ENCODE results near the gene SWAP70. TPM values are rescaled to one million over a fixed set of nuclear protein-coding genes. Genes with fewer than 3 reads are reported as not detected.

The SWAP70 gene
- total RNA-seq, 1 donor from 2014 or later, result 19.1 TPM

GRCh38 chr11:9678576-9678975 is 14.7 kb downstream of the SWAP70 start:
- Mint-ChIP-seq H3K4me3 (ENCODE audit: low read depth) (no peak overlapping the region), H3K9me3 (ENCODE audit: low read depth) (no peaks in the 10 kb centered on the region), H3K4me1 (ENCODE audit: low read depth) (peaks cover 3% of the 10 kb centered on the region), H3K27me3 (no peaks in the 10 kb centered on the region), H3K36me3 (ENCODE audit: insufficient read depth) (peaks cover 2% of the 10 kb centered on the region), H3K27ac (no peak overlapping the region)
- TF ChIP-seq CTCF (IDR thresholded peaks at IDR 0.05; ENCODE audit: unreplicated experiment), result no peak
- DNase-seq (ENCODE audit: low spot score, unreplicated experiment), result no peak

GRCh38 chr11:9680028-9680427 is 16.2 kb downstream of the SWAP70 start:
- Mint-ChIP-seq H3K4me3 (ENCODE audit: low read depth) (no peak overlapping the region), H3K36me3 (ENCODE audit: insufficient read depth) (peaks cover 1% of the 10 kb centered on the region), H3K27ac (no peak overlapping the region), H3K27me3 (no peaks in the 10 kb centered on the region), H3K9me3 (ENCODE audit: low read depth) (no peaks in the 10 kb centered on the region), H3K4me1 (ENCODE audit: low read depth) (peaks cover 3% of the 10 kb centered on the region)
- no peak for DNase-seq (ENCODE audit: low spot score, unreplicated experiment)
- TF ChIP-seq CTCF (IDR thresholded peaks at IDR 0.05; ENCODE audit: unreplicated experiment), result no peak

- no peak for DNase-seq (ENCODE audit: low spot score, unreplicated experiment)
- Mint-ChIP-seq H3K4me3 (ENCODE audit: low read depth) (no peak overlapping the region), H3K36me3 (ENCODE audit: insufficient read depth) (peaks cover 1% of the 10 kb centered on the region), H3K27me3 (no peaks in the 10 kb centered on the region), H3K27ac (no peak overlapping the region), H3K9me3 (ENCODE audit: low read depth) (no peaks in the 10 kb centered on the region), H3K4me1 (ENCODE audit: low read depth) (no peaks in the 10 kb centered on the region)
- no peak for TF ChIP-seq CTCF (IDR thresholded peaks at IDR 0.05; ENCODE audit: unreplicated experiment)
These were observed 17.9 kb downstream of the SWAP70 start for GRCh38 chr11:9681583-9682372.

- DNase-seq (ENCODE audit: low spot score, unreplicated experiment), result no peak
- TF ChIP-seq CTCF (IDR thresholded peaks at IDR 0.05; ENCODE audit: unreplicated experiment), result no peak
- Mint-ChIP-seq H3K4me3 (ENCODE audit: low read depth) (no peak overlapping the region), H3K36me3 (ENCODE audit: insufficient read depth) (no peaks in the 10 kb centered on the region), H3K4me1 (ENCODE audit: low read depth) (no peaks in the 10 kb centered on the region), H3K27ac (no peak overlapping the region), H3K9me3 (ENCODE audit: low read depth) (no peaks in the 10 kb centered on the region), H3K27me3 (no peaks in the 10 kb centered on the region)
These were observed 24.0 kb downstream of the SWAP70 start for GRCh38 chr11:9687711-9688477.

- no peak for DNase-seq (ENCODE audit: low spot score, unreplicated experiment)
- Mint-ChIP-seq H3K36me3 (ENCODE audit: insufficient read depth) (no peaks in the 10 kb centered on the region), H3K27ac (no peak overlapping the region), H3K4me1 (ENCODE audit: low read depth) (no peaks in the 10 kb centered on the region), H3K27me3 (no peaks in the 10 kb centered on the region), H3K9me3 (ENCODE audit: low read depth) (no peaks in the 10 kb centered on the region), H3K4me3 (ENCODE audit: low read depth) (no peak overlapping the region)
- TF ChIP-seq CTCF (IDR thresholded peaks at IDR 0.05; ENCODE audit: unreplicated experiment), result no peak
These were observed 25.0 kb downstream of the SWAP70 start for GRCh38 chr11:9688716-9689511.
